Subcutaneous abdominal adipose tissue (tissue), 5 donors: ENCODE results near the gene TRNT1.

ENCODE experiments used
- H3K27ac ChIP-seq: one replicate; pipeline ENCODE4 v1.7.0; 2013; ENCODE audit warnings: low read depth, mild to moderate bottlenecking, inconsistent platforms, low read length, moderate library complexity
- H3K27me3 ChIP-seq, 5 donors: one replicate each; pipeline ENCODE4 v1.7.0; 2013; ENCODE audit warnings: low read length in 5 of 5, inconsistent platforms in 1 of 5; ENCODE audit not compliant: control insufficient read depth in 5 of 5, insufficient read depth in 4 of 5
- H3K36me3 ChIP-seq, 5 donors: one replicate each; pipeline ENCODE4 v1.7.0; 2013; ENCODE audit warnings: low read length in 5 of 5; ENCODE audit not compliant: control insufficient read depth in 5 of 5, insufficient read depth in 5 of 5
- H3K4me1 ChIP-seq, 5 donors: one replicate each; pipeline ENCODE4 v1.7.0; 2013; ENCODE audit warnings: low read length in 5 of 5, mild to moderate bottlenecking in 3 of 5, moderate library complexity in 1 of 5; ENCODE audit not compliant: control insufficient read depth in 5 of 5, insufficient read depth in 5 of 5
- H3K4me3 ChIP-seq, 5 donors: one replicate each; pipeline ENCODE4 v1.7.0; 2013; ENCODE audit warnings: low read length in 5 of 5, low read depth in 1 of 5
- H3K9ac ChIP-seq, 5 donors: one replicate each; pipeline ENCODE4 v1.7.0; 2013; ENCODE audit warnings: low read length in 5 of 5, mild to moderate bottlenecking in 4 of 5, moderate library complexity in 3 of 5
- H3K9me3 ChIP-seq, 5 donors: one replicate each; pipeline ENCODE4 v1.7.0; 2013; ENCODE audit warnings: low read length in 5 of 5; ENCODE audit not compliant: control insufficient read depth in 5 of 5
- donor health status: healthy.
- donor health status: healthy.
- donor health status: healthy.
- donor health status: healthy.
- donor health status: healthy.

The TRNT1 gene

DNA sequence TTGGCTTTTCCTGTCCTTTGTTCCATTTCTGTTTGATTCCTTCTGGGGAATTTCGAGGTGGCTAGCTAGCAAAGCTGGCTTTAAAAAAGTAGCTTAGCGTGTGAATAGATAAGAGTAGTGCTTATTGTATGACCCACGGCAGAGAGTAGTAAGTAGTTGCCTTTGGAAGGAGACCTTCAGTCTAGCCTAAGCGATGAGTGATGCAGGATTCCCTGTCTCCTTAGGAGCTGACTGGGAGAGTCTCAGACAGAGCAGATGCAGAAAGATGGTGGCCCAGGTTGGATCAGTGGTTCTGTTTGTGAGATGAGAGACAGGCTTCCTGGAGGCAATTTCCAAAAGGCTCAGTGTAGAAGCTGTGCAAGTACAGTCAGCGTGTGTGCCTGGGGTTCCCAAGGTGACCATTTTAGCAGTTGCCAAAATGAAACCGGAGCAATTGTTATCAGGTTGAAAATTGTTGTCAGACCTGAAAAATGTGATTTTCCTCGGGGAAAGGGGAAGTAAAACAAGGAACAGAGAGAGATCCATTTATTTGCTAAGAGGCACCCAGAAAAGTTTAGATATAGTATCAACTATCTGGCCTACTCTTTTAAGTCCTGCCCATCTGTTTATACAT, 15.9 kb upstream of the TRNT1 start:
- Histone ChIP-seq H3K27ac (no peak overlapping the region), H3K4me1 (peaks cover 0 to 3% (median 0%) of the 10 kb centered on the region in 5 donors), H3K4me3 (no peak overlapping the region), H3K36me3 (no peaks in the 10 kb centered on the region), H3K9me3 (no peaks in the 10 kb centered on the region), H3K9ac (no peak overlapping the region), H3K27me3 (no peaks in the 10 kb centered on the region)

DNA sequence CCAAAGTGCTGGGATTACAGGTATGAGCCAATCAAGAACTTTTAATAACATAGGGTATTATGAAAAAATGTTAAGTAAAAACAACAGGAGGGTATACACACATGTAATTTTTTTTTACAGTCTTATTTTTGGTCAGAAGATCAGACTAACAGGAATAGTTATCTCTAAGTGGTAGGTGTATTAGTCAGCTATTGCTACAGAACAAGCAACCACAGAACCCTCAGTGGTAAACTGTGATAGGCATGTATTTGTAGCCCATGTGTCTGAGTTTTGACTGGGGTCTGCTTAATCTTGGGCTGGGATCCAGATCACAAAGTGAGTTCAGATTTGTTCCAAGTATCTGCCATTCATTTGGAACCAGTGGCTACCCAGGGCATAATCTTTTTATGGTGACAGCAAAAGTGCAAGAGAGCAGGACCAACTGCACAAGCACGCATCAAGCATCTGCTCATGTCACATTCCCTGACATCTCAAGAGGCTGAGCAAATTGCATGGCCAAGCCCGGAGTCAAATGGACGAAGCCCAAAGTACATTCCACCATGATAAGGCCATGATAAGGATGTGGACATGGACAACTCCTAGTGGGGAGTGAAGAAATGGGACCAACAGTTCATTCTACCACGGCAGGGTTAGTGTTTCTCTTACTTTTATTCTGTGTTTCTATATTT, 13.6 kb upstream of the TRNT1 start:
- no peaks in the 10 kb centered on the region for H3K36me3 ChIP-seq
- H3K27me3 ChIP-seq, result no peaks in the 10 kb centered on the region
- no peak overlapping the region for H3K27ac ChIP-seq
- no peak overlapping the region for H3K9ac ChIP-seq
- peaks cover 0 to 3% (median 0%) of the 10 kb centered on the region in 5 donors for H3K4me1 ChIP-seq
- no peak overlapping the region for H3K4me3 ChIP-seq
- H3K9me3 ChIP-seq, result no peaks in the 10 kb centered on the region

DNA sequence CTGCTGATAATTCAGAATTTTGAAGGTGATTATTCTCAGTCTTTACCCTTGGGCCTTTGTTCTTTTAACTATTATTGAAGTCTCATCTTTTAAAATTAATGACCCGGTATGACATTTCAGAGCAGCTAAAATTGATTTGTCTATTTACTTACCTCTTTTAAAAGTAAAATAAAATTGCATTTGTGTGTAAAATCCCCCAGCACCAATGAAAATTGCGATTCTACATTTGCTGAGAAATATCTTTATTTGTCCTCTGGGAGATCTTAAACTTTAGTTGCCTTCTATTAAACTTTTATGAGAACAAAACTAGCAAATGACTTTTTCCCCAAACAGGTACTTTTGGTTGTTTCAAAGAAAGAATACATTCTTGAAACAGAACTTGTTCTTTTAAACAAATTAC, 9.1 kb upstream of the TRNT1 start:
- peaks cover 0 to 2% (median 0%) of the 10 kb centered on the region in 5 donors for H3K27me3 ChIP-seq
- no peak overlapping the region for H3K9ac ChIP-seq
- H3K27ac ChIP-seq, result no peak overlapping the region
- no peak overlapping the region for H3K4me3 ChIP-seq
- H3K9me3 ChIP-seq, result no peaks in the 10 kb centered on the region
- no peaks in the 10 kb centered on the region for H3K4me1 ChIP-seq
- no peaks in the 10 kb centered on the region for H3K36me3 ChIP-seq

DNA sequence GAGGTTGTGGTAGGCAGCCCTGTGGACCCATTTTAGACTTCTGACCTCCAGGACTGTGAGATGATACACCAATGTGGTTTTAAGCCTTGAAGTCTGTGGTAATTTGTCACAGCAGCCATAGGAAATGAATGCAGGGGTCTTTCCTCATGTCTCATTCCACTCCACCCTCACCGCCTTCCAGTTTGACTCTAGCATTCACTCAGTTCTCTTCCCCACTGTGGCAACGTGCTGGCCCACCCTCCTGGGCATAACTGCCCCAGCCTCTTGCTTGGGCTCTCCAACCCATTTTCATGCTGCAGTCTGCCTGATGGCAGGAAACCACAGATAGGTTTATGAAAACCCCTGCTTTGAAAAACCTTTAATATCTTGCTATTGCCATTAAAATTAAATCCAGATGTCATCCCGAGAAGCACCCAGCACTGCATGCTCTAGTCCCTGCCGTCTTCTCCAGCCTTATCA, 7.3 kb upstream of the TRNT1 start:
- no peaks in the 10 kb centered on the region for H3K4me1 ChIP-seq
- H3K27ac ChIP-seq, result no peak overlapping the region
- H3K9ac ChIP-seq, result no peak overlapping the region
- no peak overlapping the region for H3K4me3 ChIP-seq
- H3K36me3 ChIP-seq, result no peaks in the 10 kb centered on the region
- H3K9me3 ChIP-seq, result no peaks in the 10 kb centered on the region
- peaks cover 0 to 2% (median 0%) of the 10 kb centered on the region in 5 donors for H3K27me3 ChIP-seq

DNA sequence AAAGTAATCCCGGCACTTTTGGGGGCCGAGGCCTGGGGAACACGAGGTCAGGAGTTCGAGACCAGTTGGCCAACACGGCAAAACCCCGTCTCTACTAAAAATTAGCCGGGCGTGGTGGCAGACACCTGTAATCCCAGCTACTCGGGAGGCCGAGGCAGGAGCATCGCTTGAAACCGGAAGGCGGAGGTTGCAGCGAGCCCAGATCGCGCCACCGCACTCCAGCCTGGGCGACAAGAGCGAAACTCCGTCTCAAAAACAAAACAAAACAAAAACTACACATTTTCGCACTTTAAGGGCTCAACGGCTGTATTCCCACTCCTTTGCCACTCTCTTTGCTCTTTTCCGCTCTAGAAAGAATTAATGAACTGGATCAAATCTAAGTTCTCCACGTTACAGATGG, 763 bp upstream of the TRNT1 start:
- H3K27me3 ChIP-seq, result no peaks in the 10 kb centered on the region
- H3K4me3 ChIP-seq, result peak overlapping the region; percentile 85 to 98 (median 94)
- H3K9ac ChIP-seq, result peak overlapping the region; percentile 75 to 99 (median 98)
- peaks cover 6 to 18% (median 12%) of the 10 kb centered on the region in 5 donors for H3K36me3 ChIP-seq
- peaks cover 3 to 20% (median 16%) of the 10 kb centered on the region in 5 donors for H3K4me1 ChIP-seq
- H3K9me3 ChIP-seq, result no peaks in the 10 kb centered on the region
- H3K27ac ChIP-seq, result peak overlapping the region; percentile 89

DNA sequence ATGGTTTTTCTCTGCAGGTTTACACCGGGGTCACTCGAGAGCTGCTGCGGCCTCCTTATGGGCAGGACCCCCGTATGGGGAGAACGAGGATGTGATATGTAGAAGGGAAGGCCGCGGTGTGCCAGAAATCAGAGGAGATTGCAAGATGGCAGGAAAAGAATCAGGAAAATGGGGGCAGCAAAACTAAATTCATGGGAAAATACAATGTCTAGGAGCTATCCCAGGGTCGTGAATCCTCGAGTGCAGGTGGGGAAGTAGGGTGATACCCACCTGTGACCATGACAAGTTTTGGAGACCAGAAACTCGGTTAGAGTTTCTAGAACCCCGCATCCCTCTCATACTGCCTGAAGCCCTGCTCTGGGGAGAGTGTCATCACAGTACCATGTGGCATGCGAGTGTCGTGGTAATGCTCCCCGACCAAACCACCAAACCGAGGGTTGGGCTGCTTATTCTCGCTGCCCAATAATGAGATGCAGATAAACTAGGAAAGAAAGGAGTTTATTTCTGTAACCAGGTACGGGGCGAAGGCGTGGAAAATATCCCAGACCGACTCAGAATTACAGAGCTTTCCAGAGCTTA, 781 bp downstream of the TRNT1 start:
- Histone ChIP-seq H3K27me3 (no peaks in the 10 kb centered on the region), H3K27ac (peak overlapping the region; percentile 89), H3K4me1 (peaks cover 3 to 20% (median 16%) of the 10 kb centered on the region in 5 donors), H3K4me3 (peak overlapping the region; percentile 88 to 98 (median 94)), H3K36me3 (peaks cover 6 to 21% (median 15%) of the 10 kb centered on the region in 5 donors), H3K9ac (peak overlapping the region; percentile 6 to 99 (median 98)), H3K9me3 (no peaks in the 10 kb centered on the region)

DNA sequence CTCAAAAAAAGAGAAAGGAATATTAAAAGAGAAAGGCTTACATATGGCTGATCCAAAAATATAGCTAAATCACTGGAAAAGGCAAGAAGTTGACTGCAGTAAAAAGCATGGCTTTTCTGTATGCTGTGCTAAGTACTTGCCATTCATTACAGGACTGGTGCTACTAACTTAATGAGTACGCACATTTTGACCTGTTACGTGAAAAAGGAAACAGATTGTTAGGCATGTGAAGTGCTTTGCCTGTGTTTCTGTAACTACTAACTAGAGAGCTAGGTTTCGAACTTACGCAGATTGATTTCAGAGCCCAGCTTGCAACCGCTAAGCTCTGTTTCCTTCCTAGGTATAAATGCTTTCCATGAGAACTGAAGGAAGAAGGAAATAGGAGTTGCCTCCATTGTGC, 2.8 kb downstream of the TRNT1 start:
- Histone ChIP-seq H3K27me3 (no peaks in the 10 kb centered on the region), H3K9me3 (no peaks in the 10 kb centered on the region), H3K9ac (no peak overlapping the region), H3K36me3 (peaks cover 6 to 21% (median 15%) of the 10 kb centered on the region in 5 donors), H3K27ac (no peak overlapping the region), H3K4me1 (peaks cover 3 to 20% (median 16%) of the 10 kb centered on the region in 5 donors), H3K4me3 (no peak overlapping the region)

DNA sequence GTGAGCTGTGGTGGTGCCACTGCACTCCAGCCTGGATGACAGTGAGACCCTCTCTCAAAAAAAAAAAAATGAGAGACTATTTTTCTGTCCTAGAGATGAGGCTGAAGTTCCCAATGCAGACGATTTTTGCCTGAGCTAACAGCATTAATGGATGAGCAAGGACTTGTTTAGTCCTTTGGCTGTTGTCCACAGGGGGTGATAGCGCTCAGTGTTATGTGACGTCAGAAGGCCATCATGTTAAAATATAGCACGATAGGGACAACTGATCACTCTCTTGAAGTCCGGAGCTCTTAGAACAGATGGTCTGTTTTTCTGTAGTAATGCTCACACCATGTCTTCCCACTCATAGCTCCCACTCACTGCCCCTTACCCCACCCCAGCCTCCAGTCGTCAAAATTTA, 6.8 kb downstream of the TRNT1 start:
- Histone ChIP-seq H3K36me3 (peaks cover 6 to 33% (median 21%) of the 10 kb centered on the region in 5 donors), H3K27ac (no peak overlapping the region)

DNA sequence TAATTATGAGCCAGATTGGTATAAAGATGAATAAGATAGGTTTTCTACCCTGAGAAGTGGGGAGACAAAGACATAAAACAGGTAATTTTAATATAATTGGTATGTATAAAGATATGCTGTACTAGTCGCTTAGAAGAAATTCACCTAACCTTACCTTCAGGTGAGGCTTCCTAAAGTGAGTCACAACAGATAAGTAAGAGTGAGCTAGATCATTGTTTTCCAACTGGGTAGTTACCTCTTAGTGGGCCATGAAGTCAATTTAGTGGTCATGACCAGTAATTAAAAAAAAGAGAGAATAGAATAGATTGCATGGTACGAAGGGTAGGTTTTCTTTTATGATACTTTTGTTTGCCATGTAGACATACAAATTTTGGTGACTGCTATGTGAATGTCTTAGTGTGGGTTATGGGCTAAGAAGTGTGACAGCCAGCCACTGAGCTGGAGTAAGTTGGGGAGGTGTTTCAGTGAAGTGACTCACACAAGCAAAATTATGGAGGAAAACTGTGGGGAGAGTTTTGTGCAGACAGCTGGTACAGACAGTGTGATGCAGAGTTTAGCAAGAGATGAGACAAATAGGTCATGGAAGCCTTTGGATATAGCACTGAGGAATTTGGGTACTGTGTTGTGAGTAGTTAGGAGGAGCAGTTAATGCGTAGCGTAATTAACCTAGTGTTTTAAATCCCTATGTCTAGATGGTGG, 8.2 kb downstream of the TRNT1 start:
- Histone ChIP-seq H3K9ac (no peak overlapping the region), H3K9me3 (no peaks in the 10 kb centered on the region), H3K4me1 (no peaks in the 10 kb centered on the region), H3K4me3 (no peak overlapping the region), H3K27ac (no peak overlapping the region), H3K36me3 (peaks cover 10 to 36% (median 21%) of the 10 kb centered on the region in 5 donors), H3K27me3 (no peaks in the 10 kb centered on the region)

More for the DNA sequence above, 6.8 kb downstream of the TRNT1 start:
- no peak overlapping the region for H3K9ac ChIP-seq
- no peaks in the 10 kb centered on the region for H3K27me3 ChIP-seq
- H3K4me3 ChIP-seq, result no peak overlapping the region
- H3K4me1 ChIP-seq, result peaks cover 0 to 7% (median 0%) of the 10 kb centered on the region in 5 donors
- H3K9me3 ChIP-seq, result no peaks in the 10 kb centered on the region
